Measurements from ENCODE around the gene NACC2. TPM values are rescaled to one million over a fixed set of nuclear protein-coding genes. Genes with fewer than 3 reads are reported as not detected.

NACC2 gene
- polyA plus RNA-seq, 1 donor (not counting 4 experiments of a cell fraction or from before 2014, with no cell fraction given): 4.6 TPM

DNA sequence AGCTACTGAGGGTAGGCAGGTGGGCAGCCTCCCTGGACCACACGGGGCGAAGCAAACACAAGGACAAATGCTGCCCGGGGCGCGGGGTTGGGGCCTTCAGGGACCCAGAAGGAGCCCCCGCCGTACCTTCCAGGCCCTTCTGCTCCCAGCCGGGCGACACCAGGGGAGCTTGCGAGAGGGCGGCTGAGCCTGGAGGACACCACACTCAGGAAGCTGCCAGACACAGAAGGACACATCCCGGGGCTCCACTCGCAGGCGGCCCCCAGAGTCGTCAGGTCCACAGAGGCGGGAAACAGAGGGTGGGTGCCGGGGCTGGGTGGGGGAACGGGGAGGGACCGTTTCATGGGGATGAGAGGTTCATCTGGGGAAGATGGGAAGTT, 75.4 kb downstream of the NACC2 start:
- Histone ChIP-seq H3K4me3 (ENCODE audit: control insufficient read depth in 2 of 3, extremely low read depth in 1 of 3, insufficient read depth in 2 of 3, low read depth in 1 of 3, low read length in 3 of 3) (no peak overlapping the region), H3K36me3 (ENCODE audit: control insufficient read depth in 2 of 2, extremely low read depth in 1 of 2, insufficient read depth in 2 of 2, low read length in 2 of 2) (peaks cover 9 to 10% of the 10 kb centered on the region in 2 experiments), H2AFZ (ENCODE audit: control insufficient read depth, low read length) (no peak overlapping the region), H3K9me3 (ENCODE audit: control insufficient read depth, low read depth, low read length) (no peaks in the 10 kb centered on the region), H3K9ac (ENCODE audit: control insufficient read depth, extremely low read depth, insufficient read depth, low read length) (no peak overlapping the region), H3K27ac (ENCODE audit: control insufficient read depth, insufficient read depth, low read length) (no peak overlapping the region), H4K20me1 (ENCODE audit: control insufficient read depth, extremely low read depth, insufficient read depth, low read length) (peaks cover 7% of the 10 kb centered on the region), H3K79me2 (ENCODE audit: control insufficient read depth, insufficient read depth, low read length) (peaks cover 42% of the 10 kb centered on the region), H3K4me2 (ENCODE audit: control insufficient read depth, extremely low read depth, insufficient read depth, low read depth, low read length) (no peak overlapping the region), H3K9me1 (ENCODE audit: control insufficient read depth, extremely low read depth, insufficient read depth, low read length) (peaks cover 3% of the 10 kb centered on the region), H3K27me3 (ENCODE audit: control insufficient read depth, extremely low read depth, insufficient read depth, low read length) (no peaks in the 10 kb centered on the region), H3K4me1 (ENCODE audit: control insufficient read depth, extremely low read depth, insufficient read depth, low read length) (no peaks in the 10 kb centered on the region)
- no peak for DNase-seq (ENCODE audit: low read depth, low spot score)
- FAIRE-seq: no peak
- dilution Hi-C loops (cut with MboI; ENCODE audit: extremely low pct_ligation_motif_present, low sequenced_read_pairs): no loop called here
- TF ChIP-seq EZH2 (IDR thresholded peaks at IDR 0.05; ENCODE audit: low read length): no peak
- TF ChIP-seq CTCF (optimal IDR thresholded peaks at IDR 0.05 in 1 of 3, IDR thresholded peaks at IDR 0.05 in 1 of 3, conservative IDR thresholded peaks at IDR 0.05 in 1 of 3; ENCODE audit: extremely low read depth in 1 of 3, insufficient read depth in 2 of 3, low read length in 3 of 3): no peak

GRCh38 chr9:136019041-136019680, 75.9 kb downstream of the NACC2 start:
- H4K20me1 ChIP-seq (ENCODE audit: control insufficient read depth, extremely low read depth, insufficient read depth, low read length): peaks cover 7% of the 10 kb centered on the region

More at GRCh38 chr9:136019041-136019680, 75.9 kb downstream of the NACC2 start:
- FAIRE-seq (no peak), DNase-seq (ENCODE audit: low read depth, low spot score) (no peak)
- Histone ChIP-seq H3K79me2 (ENCODE audit: control insufficient read depth, insufficient read depth, low read length) (peaks cover 41% of the 10 kb centered on the region), H2AFZ (ENCODE audit: control insufficient read depth, low read length) (no peak overlapping the region), H3K4me2 (ENCODE audit: control insufficient read depth, extremely low read depth, insufficient read depth, low read depth, low read length) (no peak overlapping the region), H3K4me1 (ENCODE audit: control insufficient read depth, extremely low read depth, insufficient read depth, low read length) (no peaks in the 10 kb centered on the region), H3K9ac (ENCODE audit: control insufficient read depth, extremely low read depth, insufficient read depth, low read length) (no peak overlapping the region), H3K9me3 (ENCODE audit: control insufficient read depth, low read depth, low read length) (no peaks in the 10 kb centered on the region), H3K36me3 (ENCODE audit: control insufficient read depth in 2 of 2, extremely low read depth in 1 of 2, insufficient read depth in 2 of 2, low read length in 2 of 2) (peaks cover 9 to 13% of the 10 kb centered on the region in 2 experiments), H3K27me3 (ENCODE audit: control insufficient read depth, extremely low read depth, insufficient read depth, low read length) (no peaks in the 10 kb centered on the region), H3K4me3 (ENCODE audit: control insufficient read depth in 2 of 3, extremely low read depth in 1 of 3, insufficient read depth in 2 of 3, low read depth in 1 of 3, low read length in 3 of 3) (no peak overlapping the region), H3K27ac (ENCODE audit: control insufficient read depth, insufficient read depth, low read length) (no peak overlapping the region), H3K9me1 (ENCODE audit: control insufficient read depth, extremely low read depth, insufficient read depth, low read length) (peaks cover 3% of the 10 kb centered on the region)
- dilution Hi-C loops (cut with MboI; ENCODE audit: extremely low pct_ligation_motif_present, low sequenced_read_pairs): no loop called here
- TF ChIP-seq CTCF (optimal IDR thresholded peaks at IDR 0.05 in 1 of 3, IDR thresholded peaks at IDR 0.05 in 1 of 3, conservative IDR thresholded peaks at IDR 0.05 in 1 of 3; ENCODE audit: extremely low read depth in 1 of 3, insufficient read depth in 2 of 3, low read length in 3 of 3): no peak
- no peak for TF ChIP-seq EZH2 (IDR thresholded peaks at IDR 0.05; ENCODE audit: low read length)
